T-helper 1 cell treated with Interleukin-12 subunit alpha and Interleukin-12 subunit beta and Interleukin-4 antibody, amounts not matched to agents 30 μg/mL and 1 μg/mL, for 36 hours (primary cell): ENCODE data around the gene DXO.
"Not testable (repeated sequence)": the region's sequence is repeated elsewhere in the genome, so short reads cannot be mapped to it uniquely, and the experiment has no call there.

Experiments
- H3K27ac Mint-ChIP-seq: one replicate; pipeline ENCODE4 v1.8.0; 2021; ENCODE audit warnings: mild to moderate bottlenecking, mixed read lengths
- H3K27me3 Mint-ChIP-seq: one replicate; pipeline ENCODE4 v1.8.0; 2021; ENCODE audit warnings: low read depth, mixed read lengths
- H3K36me3 Mint-ChIP-seq: one replicate; pipeline ENCODE4 v1.8.0; 2021; ENCODE audit warnings: low read depth, mixed read lengths
- H3K4me1 Mint-ChIP-seq: one replicate; pipeline ENCODE4 v1.8.0; 2021; ENCODE audit warnings: low read depth, mixed read lengths
- H3K4me3 Mint-ChIP-seq: one replicate; pipeline ENCODE4 v1.8.0; 2021; ENCODE audit warnings: mild to moderate bottlenecking, moderate library complexity, mixed read lengths
- H3K9me3 Mint-ChIP-seq: one replicate; pipeline ENCODE4 v1.8.0; 2021; ENCODE audit warnings: mixed read lengths

Gene DXO

GRCh38 chr6:31971993-31972708 is at the start of gene DXO:
Gene DXO (minus strand): TSS chr6:31972138. CDS start chr6:31971675, 463 bp downstream.
- H3K4me1 Mint-ChIP-seq, result peaks cover 26% of the 10 kb centered on the region
- H3K27me3 Mint-ChIP-seq, result no peaks in the 10 kb centered on the region
- H3K36me3 Mint-ChIP-seq, result peaks cover 15% of the 10 kb centered on the region

GRCh38 chr6:32014547-32014946 is 42.6 kb upstream of the DXO start, which contains the start of gene C4B:
Gene C4B (plus strand): TSS chr6:32014795. CDS start chr6:32014846, 51 bp downstream.
- not testable (repeated sequence) for H3K27ac Mint-ChIP-seq, H3K27me3 Mint-ChIP-seq, H3K9me3 Mint-ChIP-seq, H3K4me3 Mint-ChIP-seq, H3K36me3 Mint-ChIP-seq, H3K4me1 Mint-ChIP-seq

More at GRCh38 chr6:31971993-31972708, at the start of gene DXO:
- Mint-ChIP-seq H3K4me3 (peak within 1 kb of the TSS; percentile 95), H3K27ac (peak within 1 kb of the TSS; percentile 100), H3K9me3 (no peaks in the 10 kb centered on the region)

DNA sequence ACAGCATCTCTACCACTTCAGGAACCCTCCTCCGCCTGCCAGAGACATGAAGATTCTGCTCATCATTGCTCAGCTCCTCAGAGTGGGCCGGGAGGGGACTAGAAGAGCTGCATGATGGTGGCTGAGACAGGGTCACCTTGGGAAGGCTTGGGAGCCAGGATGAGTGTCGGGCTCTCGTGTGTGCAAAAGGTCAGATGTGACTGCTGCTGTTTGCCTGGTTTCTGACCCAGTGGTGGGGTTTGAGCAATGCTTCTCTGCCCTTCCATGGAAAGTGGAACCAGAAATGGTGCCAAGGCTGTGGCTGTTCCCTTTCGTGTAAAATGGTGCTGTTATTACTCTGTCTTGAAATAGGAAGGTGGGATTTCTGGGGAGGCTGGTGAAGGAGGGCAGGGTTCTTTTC is 41.8 kb upstream of the DXO start:
- not testable (repeated sequence) for H3K4me1 Mint-ChIP-seq, H3K9me3 Mint-ChIP-seq

GRCh38 chr6:32012941-32013617 is 41.1 kb upstream of the DXO start:
- H3K4me3 Mint-ChIP-seq, H3K36me3 Mint-ChIP-seq, H3K27ac Mint-ChIP-seq: not testable (repeated sequence)

More for the DNA sequence above, 41.8 kb upstream of the DXO start:
- not testable (repeated sequence) for H3K4me3 Mint-ChIP-seq, H3K27me3 Mint-ChIP-seq, H3K27ac Mint-ChIP-seq, H3K36me3 Mint-ChIP-seq

GRCh38 chr6:32010856-32011530 is 39.1 kb upstream of the DXO start:
- H3K4me3 Mint-ChIP-seq, H3K36me3 Mint-ChIP-seq, H3K27me3 Mint-ChIP-seq, H3K9me3 Mint-ChIP-seq, H3K27ac Mint-ChIP-seq, H3K4me1 Mint-ChIP-seq: not testable (repeated sequence)

More at GRCh38 chr6:32012941-32013617, 41.1 kb upstream of the DXO start:
- not testable (repeated sequence) for H3K27me3 Mint-ChIP-seq, H3K4me1 Mint-ChIP-seq, H3K9me3 Mint-ChIP-seq

GRCh38 chr6:32009537-32009936 is 37.6 kb upstream of the DXO start:
- H3K27ac Mint-ChIP-seq, H3K4me3 Mint-ChIP-seq, H3K36me3 Mint-ChIP-seq, H3K27me3 Mint-ChIP-seq, H3K4me1 Mint-ChIP-seq, H3K9me3 Mint-ChIP-seq: not testable (repeated sequence)

- not testable (repeated sequence) for H3K4me1 Mint-ChIP-seq, H3K4me3 Mint-ChIP-seq, H3K27ac Mint-ChIP-seq, H3K27me3 Mint-ChIP-seq, H3K36me3 Mint-ChIP-seq, H3K9me3 Mint-ChIP-seq
Observed at GRCh38 chr6:32008616-32009015, 36.7 kb upstream of the DXO start.

GRCh38 chr6:32008037-32008436 is 36.1 kb upstream of the DXO start:
- not testable (repeated sequence) for H3K27me3 Mint-ChIP-seq, H3K4me1 Mint-ChIP-seq, H3K9me3 Mint-ChIP-seq

GRCh38 chr6:32007086-32007485 is 35.1 kb upstream of the DXO start:
- H3K4me3 Mint-ChIP-seq, H3K9me3 Mint-ChIP-seq, H3K4me1 Mint-ChIP-seq, H3K27ac Mint-ChIP-seq, H3K36me3 Mint-ChIP-seq, H3K27me3 Mint-ChIP-seq: not testable (repeated sequence)

More at GRCh38 chr6:32008037-32008436, 36.1 kb upstream of the DXO start:
- not testable (repeated sequence) for H3K27ac Mint-ChIP-seq, H3K36me3 Mint-ChIP-seq, H3K4me3 Mint-ChIP-seq

- H3K27me3 Mint-ChIP-seq, H3K36me3 Mint-ChIP-seq, H3K27ac Mint-ChIP-seq, H3K4me3 Mint-ChIP-seq, H3K9me3 Mint-ChIP-seq, H3K4me1 Mint-ChIP-seq: not testable (repeated sequence)
Observed at GRCh38 chr6:32005991-32006529, 34.1 kb upstream of the DXO start.

GRCh38 chr6:32005538-32005880 is 33.6 kb upstream of the DXO start:
- H3K4me3 Mint-ChIP-seq, H3K27ac Mint-ChIP-seq, H3K9me3 Mint-ChIP-seq, H3K4me1 Mint-ChIP-seq, H3K27me3 Mint-ChIP-seq, H3K36me3 Mint-ChIP-seq: not testable (repeated sequence)

- H3K4me3 Mint-ChIP-seq, H3K9me3 Mint-ChIP-seq, H3K4me1 Mint-ChIP-seq, H3K27ac Mint-ChIP-seq, H3K27me3 Mint-ChIP-seq, H3K36me3 Mint-ChIP-seq: not testable (repeated sequence)
Observed at GRCh38 chr6:32004864-32005537, 33.1 kb upstream of the DXO start.

GRCh38 chr6:32004393-32004792 is 32.5 kb upstream of the DXO start:
- H3K27ac Mint-ChIP-seq, H3K36me3 Mint-ChIP-seq, H3K4me3 Mint-ChIP-seq, H3K9me3 Mint-ChIP-seq, H3K4me1 Mint-ChIP-seq, H3K27me3 Mint-ChIP-seq: not testable (repeated sequence)

GRCh38 chr6:32003301-32003700 is 31.4 kb upstream of the DXO start:
- H3K9me3 Mint-ChIP-seq, H3K4me1 Mint-ChIP-seq, H3K27me3 Mint-ChIP-seq: not testable (repeated sequence)

More at GRCh38 chr6:32003301-32003700, 31.4 kb upstream of the DXO start:
- not testable (repeated sequence) for H3K36me3 Mint-ChIP-seq, H3K4me3 Mint-ChIP-seq, H3K27ac Mint-ChIP-seq
